HG03039 (cell line): ENCODE data around the gene FRRS1L.
A peak's percentile ranks its signal among the peaks of the same experiment; 100 is the strongest.

Experiments used
- ATAC-seq: cut with Tn5 transposase; IDR thresholded peaks from one replicate; pipeline ENCODE4 v1.9.1; 2021; ENCODE audit warnings: mild to moderate bottlenecking, moderate library complexity; ENCODE audit not compliant: unreplicated experiment

FRRS1L gene

DNA sequence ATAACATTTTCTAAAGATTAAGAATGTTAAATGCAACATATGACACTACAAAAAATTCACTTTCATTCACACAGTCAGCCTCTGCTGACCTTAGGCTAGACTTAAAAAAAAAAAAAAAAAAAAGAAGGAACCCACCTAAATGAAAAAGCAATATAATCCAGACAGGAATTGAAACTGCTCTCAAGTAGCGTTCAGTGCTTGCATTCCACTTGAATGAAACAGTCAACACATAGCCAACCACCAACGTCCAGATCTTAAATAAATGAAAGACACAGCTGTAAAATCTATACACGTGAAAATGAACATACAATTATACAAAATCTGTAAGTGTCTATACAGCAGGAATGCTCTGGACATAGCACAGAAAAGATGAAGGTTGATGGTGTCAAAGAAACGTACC, 58.7 kb downstream of the FRRS1L start:
- ATAC-seq: no peak

DNA sequence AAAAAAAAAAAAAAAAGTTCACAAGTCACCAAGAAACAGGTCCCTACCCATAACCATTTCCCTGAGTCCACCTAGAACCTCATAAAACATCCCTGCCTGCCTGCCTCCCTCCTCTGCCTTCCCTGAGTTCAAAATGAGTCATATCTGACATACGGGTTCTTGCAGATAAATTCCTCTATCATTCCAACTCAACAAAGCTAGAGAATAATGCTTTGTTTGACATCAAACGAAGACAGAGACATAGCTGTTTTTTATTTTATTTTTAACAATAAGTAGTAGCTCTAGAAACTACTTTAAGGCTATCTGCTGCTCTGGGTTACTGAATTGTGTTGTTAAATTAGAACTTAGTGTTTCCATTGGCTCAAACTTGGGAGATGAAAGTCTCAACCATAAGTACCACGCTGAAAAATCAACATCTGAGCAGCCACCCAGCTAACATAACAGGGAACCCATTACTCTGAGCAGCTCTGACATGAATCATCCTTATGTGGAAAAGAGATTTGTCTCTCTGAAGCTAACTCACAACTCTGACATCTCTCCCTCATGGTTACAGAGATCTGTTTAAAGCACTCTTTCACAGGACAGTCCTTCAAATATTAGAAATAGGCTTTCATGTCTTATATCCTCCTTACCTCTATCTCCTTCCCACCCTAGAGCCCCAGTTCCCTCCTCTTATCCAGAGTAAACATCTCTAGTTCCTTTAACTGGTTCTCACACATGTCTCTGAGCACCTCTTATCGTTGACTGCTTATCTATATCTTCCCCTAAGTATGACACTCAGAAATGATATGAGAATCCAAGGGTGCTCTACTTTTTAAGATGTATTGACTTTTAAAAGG, 59.4 kb downstream of the FRRS1L start:
- no peak for ATAC-seq

DNA sequence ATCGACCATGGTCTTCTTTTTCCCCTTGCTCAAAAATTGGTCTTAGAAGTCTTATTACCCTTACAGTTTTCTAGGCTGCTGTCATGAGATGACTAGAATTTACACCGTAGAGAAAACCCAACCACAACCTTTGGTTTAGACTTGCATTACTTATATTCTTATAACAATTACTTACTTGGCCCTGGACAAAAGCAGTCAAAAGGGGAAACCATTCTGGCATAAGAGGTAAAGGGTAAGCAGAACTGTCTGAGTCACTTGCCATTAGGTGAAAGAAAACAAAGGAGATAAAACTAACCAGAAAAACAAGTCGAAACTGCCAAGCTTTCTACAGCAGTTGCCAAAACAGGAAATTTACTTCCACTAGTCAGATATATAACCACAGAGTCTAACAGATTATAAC, 65.2 kb downstream of the FRRS1L start:
- ATAC-seq: peak; percentile 72

DNA sequence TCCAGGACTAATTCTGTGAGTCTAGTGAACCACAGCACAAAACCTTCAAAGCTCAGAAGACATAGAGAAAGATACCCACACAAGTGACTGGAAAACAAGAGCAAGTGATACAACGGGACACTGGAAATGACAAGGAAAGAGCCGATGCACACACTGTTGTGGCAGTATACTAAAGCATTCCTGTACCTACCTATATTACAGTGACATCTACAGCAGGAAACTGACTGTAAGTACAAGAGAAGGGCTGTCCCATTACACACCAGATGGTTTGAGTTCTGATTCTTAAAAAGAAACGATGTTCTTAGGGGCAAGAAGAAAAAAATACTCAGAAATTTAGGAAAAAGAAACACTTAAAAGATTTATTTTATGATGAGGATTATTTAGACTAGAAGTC, 65.8 kb downstream of the FRRS1L start:
- no peak for ATAC-seq

DNA sequence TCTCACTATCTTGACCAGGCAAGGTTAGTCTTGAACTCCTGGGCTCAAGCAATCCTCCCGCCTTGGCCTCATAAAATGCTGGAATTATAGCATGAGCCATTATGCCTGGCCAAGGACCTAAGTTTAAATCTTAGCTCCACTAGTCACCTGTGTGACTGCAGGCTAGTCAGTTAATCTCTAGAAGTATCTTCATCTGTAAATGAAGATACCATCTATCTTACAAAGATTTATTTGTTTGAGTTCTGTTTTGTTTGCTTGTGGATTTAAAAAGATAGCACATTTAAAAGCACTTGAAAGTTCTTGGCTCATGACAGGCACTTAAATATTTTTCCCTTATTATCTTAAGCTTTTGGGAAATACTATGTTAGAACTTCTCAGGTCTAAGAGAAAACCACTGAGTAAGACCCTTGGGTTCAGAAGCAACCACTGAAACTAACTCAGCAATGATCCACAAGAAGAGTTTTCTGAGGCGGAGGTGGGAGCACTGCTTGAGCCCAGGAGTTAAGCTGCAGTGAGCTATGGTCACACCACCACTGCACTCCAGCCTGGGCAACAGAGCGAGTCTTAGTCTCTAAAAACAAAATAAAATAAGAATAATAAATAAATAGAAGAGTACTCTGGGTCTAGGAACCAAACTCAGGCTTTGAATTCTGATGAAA, 66.4 kb downstream of the FRRS1L start:
- no peak for ATAC-seq

DNA sequence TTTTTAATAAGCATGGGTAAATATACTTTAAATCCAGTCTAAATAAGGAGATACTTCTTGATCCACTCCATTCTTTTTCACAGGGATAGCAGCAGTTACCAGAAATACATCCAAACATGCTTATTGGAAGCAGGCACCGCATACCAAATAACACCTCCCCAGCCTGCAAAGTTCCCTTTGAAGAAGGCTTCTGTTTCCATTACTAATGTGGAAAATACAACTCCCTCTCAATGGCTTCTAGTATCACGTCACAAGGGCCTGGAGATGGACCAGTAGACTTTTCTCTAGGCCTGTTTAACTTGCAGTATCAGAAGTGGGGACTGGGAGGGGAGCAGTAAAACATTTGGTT, 68.1 kb downstream of the FRRS1L start:
- ATAC-seq: no peak

DNA sequence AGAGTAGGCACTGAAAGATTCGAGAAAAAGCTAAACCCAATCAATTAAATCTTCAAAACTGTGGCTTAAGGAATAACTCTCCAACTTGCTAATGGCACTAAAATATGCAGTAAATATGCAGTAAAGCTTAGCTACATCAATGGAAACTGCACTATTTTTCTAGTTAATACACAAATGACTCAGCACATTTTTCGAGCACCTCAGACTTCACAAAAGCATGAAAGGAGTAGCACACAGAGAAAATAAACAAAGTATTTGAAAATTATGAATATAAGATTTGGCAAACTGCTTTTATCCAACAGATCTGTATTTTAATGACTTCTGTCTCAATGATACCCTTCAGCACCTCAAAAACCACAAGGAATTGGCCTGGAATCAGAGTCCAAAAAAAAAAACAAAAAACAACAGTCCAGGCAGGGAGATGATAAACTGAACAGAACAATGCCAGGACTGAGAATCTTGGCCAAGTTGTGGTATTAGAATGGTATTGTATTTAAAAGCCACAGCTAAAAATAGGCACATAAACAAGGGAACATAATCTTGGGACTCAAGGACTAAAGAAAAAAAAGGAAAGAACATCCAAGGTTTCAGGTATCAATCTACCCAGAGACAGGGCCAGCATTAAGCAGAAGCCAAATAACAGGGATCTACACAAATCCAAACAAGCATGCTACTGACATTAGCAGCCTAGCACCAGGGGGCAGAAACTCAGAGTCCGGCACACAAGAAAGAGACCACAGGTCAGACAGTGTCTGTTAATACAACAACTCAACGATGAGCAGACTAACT, 68.7 kb downstream of the FRRS1L start:
- ATAC-seq: no peak

DNA sequence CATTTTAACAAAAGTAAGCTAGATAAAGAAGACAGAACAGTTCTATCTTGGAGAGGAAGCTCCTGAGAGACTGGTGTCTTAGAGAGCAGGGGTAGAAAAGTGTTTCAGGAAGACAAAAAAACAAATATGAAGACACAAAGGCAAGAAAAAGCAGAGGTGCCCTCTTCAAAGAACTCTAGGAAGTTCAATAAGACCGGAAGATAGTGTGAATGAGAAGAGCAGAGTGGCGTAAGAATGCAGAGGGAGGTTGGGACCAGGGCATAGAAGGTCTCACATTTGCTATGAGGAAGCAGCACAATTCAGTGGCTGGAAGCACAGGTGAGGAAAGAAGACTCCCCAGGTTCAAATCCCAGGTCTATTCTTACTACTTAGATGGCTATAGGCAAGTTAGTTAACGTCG, 69.9 kb downstream of the FRRS1L start:
- ATAC-seq: no peak

DNA sequence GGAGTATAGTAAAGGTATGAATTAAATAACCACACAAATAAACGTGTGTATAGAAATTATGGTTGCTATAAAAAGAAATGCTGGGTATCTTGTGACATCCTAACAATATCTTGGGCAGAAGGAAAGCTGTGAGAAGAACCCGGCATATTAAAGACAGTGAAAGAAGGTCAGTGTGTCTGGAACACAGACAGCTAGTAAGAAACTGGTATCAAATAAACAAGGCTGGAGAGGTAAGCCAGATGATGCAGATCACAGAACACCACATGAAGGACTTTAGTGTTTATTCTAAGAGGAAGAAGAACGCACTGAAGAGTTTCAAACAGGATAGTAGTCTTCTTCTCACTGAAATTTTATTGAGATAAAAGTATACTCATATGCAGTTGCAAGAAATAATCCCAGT, 71.7 kb downstream of the FRRS1L start:
- ATAC-seq: no peak

DNA sequence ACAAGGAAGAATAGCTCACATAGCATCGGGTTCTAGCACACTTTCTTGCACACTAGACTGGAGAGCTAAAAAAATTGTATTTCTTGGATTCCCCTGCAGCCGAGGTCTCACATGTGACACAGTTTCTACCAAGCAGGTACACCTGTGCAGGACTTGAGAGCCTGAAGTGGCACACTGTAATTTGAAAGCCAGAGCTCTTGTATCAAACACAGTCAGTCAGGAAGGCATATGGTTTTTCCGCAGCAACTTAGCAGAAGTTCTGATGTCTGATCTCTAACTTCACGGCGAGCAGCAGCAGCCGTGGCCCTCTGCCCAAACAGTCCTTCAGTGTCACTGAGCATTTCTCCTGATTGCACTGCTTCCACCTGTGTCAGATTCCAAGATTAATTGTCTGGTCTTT, 72.8 kb downstream of the FRRS1L start:
- ATAC-seq: no peak

DNA sequence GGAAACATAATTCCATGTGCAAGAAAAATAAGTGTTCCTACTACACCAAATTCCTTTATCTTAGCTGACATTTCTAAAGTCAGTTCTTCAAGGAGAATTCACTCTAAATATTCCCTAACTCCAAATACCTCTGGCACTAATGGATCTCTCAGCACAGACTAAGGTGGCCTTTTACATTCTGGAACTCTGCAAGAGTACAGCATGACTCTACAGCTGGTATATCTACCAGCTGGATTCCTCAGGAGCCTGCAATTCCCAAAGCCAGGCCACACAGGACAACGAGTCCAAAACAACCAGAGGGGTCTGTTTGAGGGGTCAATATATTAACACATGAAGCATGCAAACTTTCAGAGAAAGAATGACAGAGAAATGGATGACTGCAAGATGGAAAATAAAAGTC, 74.5 kb downstream of the FRRS1L start:
- no peak for ATAC-seq

DNA sequence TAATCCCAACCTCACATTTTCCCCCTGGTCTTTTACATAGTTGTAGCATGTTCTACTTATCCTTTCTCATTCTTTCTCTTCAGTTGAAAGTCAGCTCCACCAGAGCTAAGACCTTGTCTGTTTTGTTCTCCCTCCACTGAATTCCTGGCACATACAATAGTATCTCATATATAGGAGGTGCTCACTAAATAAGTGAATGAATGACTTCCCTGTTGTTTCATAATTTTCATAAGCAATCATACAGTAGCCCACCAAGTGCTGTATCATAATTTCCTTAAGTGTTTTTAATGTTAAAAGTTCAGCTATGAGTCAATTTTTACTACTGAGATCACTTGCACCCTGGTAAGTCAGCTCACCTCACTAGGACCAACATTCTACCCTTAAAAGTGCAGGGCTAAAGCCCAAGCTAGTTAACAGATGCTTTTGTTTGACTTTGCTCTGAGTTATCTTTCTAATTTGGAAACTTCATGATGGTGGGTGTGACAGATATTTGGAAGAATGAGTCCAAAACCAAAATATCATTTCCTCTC, 74.9 kb downstream of the FRRS1L start:
- ATAC-seq: no peak

DNA sequence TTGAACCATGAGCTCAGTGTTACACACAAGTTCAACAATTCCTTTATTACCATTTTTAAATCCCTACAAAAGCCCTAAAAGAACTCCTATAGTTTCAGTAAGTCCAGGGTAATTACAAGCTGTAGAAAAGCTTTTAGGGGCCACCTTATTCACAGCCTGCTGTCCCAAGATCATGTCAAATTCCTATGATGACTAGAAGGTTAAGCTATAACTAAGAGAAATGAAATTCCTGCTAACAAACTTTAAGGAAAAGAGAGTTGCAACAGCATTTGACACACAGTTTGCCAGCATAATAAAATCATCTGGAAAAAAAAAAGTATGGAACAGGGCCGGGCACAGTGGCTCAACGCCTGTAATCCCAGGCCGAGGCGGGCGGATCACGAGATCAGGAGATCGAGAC, 78.8 kb downstream of the FRRS1L start:
- no peak for ATAC-seq

DNA sequence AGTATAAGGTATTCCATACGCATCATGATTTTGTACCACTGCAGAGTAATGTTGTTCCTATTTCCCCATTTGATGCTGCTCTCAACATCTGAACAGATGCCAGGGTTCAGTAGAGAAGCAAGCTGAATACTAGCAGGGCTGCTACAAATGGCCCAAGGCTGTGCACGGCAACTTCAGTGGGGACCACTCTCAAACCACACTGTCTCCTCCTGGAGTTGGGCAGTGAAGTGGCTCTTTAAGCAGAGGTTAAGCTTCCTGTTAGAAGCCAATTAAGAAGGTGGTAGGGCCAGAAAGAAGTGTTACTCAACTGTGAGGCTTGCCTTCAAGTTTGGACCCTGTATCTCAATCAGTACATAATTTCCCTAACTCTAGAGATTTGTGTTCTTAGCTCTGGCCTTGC, 79.3 kb downstream of the FRRS1L start:
- no peak for ATAC-seq

DNA sequence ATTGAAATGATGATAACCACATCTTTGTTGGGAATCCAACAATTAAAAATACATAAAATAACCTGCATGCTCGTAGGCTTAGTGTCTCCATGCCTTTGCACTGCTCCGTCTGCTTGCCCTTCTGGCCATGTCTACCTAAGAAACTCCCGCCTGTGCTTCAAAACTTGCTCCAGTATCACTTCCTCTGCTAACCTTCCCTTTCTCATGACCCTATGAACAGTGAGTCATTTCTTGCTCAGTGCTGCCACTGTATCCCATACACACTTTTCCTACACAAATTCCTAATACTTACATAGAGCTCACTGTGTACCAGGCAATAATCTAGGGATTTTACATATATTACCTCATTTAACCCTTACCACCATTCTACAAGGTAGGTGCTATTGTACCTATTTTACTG, 80.8 kb downstream of the FRRS1L start:
- peak; percentile 85 for ATAC-seq

DNA sequence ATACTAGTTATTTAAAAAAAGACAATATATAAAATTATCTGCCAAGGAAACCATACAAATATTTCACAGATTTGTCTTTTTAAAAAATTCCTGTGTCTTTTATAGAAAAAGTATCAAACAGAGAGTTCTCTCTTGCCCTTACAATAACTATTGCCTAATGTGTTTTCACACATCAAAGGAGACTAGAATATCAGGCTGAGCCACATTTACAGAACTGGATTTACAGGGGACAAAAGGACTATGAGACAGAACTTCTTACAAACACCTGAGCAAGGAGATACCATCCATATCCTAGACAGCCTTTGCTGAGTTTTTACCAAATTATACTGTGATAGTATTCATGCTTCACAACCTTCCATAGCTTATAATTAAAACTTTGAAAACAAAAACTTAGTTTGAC, 81.5 kb downstream of the FRRS1L start:
- ATAC-seq: no peak

DNA sequence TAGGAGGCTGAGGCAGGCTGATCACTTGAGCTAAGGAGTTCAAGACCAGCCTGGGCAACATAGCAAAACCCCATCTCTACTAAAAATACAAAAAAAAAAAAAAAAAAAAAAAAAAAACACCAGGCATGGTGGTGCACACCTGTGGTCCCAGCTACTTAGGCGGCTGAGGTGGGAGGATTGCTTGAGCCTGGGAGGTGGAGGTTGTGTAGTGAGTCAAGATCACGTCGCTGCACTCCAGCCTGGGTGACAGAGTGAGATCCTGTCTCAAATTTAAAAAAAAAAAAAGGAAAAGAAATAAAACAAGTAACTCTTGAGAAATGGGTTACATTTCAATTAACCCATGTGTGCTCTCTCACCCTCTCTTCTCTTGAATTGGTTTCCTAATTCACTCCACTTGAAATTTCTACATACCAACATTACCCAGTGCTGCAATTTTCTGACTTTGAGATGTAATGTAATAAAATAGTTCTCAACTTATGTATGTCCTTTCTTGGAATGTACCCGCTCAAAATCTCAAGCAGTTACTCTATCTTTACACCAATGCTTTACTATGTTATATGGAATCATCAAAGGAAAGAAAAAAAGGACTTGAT, 83.1 kb downstream of the FRRS1L start:
- no peak for ATAC-seq

DNA sequence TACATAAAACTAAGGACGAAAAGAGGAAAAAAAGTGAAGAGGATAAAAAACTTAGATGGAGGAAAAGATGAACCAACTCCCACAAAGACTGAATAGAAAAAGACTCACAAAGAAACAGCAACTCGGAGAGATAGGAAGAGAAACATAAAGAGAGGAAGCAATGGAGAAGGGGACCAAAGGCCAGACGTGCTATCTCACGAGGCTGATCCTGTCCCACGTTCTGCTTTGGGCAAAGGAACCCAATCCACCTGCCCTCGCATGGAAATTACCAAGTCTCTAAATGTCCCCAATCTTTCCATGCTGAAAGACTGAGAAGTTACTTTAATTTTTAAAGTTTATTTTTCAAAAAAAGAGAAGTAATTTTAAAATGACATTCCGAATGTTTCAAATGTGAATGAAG, 83.9 kb downstream of the FRRS1L start:
- ATAC-seq: no peak

DNA sequence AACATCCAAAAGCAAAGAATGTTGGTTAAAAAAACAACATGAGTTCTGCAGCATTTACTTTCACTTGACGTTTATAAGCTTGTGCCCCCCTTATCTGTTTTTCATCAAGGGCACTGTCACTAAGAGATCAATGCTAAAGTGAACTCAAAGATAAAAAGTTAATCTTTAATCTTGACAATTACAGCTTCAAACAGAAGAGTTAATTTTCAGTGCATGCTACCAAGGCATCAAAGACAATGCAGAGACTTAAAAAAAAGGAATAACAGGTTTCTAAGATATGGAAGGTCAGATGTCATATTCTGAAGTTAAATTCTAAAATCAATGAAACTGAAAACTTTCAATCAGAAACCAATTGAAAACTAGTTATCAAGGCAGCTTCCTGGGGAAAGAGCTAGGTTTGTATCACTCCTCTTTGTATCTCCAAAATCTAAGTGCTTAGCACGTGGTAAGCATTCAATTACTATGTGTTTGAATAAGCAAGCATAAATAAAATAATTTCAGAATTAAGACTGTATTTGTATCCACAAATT, 84.9 kb downstream of the FRRS1L start:
- ATAC-seq: no peak
